ENCODE data around the gene FOXO3.

GRCh38 chr6:108623995-108624394 lies 63.3 kb downstream of the FOXO3 start:
- TF ChIP-seq CTCF (IDR thresholded peaks at IDR 0.05) (no peak), POLR2A (IDR thresholded peaks at IDR 0.05) (no peak)
